ENCODE data around the gene LRIG1. TPM values are rescaled to one million over a fixed set of nuclear protein-coding genes. Genes with fewer than 3 reads are reported as not detected.

LRIG1 gene
- total RNA-seq, 1 experiment from 2014 or later = 24.1 TPM

DNA sequence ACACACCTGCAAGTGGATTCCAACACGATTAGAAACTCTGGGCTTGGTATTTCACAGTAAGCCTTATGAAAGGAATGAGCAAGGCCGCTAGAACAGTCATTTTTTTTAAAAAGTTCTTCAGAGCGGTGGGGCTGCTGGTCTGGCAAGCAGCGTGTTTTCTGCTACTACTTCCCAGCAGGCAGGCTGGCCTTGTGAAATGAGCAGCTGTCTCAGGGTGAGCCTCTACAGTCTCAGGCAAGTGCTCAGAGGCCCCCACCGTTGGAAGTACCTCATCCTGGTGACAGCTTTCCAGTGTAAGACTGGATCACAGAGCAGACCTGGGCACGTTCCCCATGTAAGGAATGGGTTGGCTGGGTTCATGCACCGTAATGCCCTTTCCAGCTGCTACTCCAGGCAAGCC is 119.2 kb downstream of the LRIG1 start:
- intact Hi-C loops (cut with micrococcal nuclease; ENCODE audit: unreplicated experiment) = no loop called here
- Histone ChIP-seq H3K27me3 (replicated peaks; ENCODE audit: insufficient read depth, low read depth, low read length, poor library complexity) (no peaks in the 10 kb centered on the region), H3K4me3 (ENCODE audit: low read depth, low read length, poor library complexity, severe bottlenecking) (no peak overlapping the region), H3K9me3 (ENCODE audit: low read depth, low read length, poor library complexity, severe bottlenecking) (no peaks in the 10 kb centered on the region), H3K4me1 (ENCODE audit: insufficient read depth, low read length, poor library complexity, severe bottlenecking) (no peaks in the 10 kb centered on the region), H3K27ac (ENCODE audit: low read depth, low read length, poor library complexity, severe bottlenecking) (no peak overlapping the region), H3K36me3 (ENCODE audit: insufficient read depth, low read length, poor library complexity, severe bottlenecking) (peaks cover 43% of the 10 kb centered on the region)
- DNase-seq (ENCODE audit: low spot score) = no peak
- CTCF ChIA-PET = no interaction called here
- TF ChIP-seq EZH2 (IDR thresholded peaks at IDR 0.05; ENCODE audit: borderline replicate concordance, low read depth, low read length, poor library complexity, severe bottlenecking) = no peak
- TF ChIP-seq, protein P1, sequence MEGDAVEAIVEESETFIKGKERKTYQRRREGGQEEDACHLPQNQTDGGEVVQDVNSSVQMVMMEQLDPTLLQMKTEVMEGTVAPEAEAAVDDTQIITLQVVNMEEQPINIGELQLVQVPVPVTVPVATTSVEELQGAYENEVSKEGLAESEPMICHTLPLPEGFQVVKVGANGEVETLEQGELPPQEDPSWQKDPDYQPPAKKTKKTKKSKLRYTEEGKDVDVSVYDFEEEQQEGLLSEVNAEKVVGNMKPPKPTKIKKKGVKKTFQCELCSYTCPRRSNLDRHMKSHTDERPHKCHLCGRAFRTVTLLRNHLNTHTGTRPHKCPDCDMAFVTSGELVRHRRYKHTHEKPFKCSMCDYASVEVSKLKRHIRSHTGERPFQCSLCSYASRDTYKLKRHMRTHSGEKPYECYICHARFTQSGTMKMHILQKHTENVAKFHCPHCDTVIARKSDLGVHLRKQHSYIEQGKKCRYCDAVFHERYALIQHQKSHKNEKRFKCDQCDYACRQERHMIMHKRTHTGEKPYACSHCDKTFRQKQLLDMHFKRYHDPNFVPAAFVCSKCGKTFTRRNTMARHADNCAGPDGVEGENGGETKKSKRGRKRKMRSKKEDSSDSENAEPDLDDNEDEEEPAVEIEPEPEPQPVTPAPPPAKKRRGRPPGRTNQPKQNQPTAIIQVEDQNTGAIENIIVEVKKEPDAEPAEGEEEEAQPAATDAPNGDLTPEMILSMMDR (conservative IDR thresholded peaks at IDR 0.05; ENCODE audit: low read depth, low read length) = no peak
- no TSS peak for BruUV-seq (replicated peaks)
- POLR2A ChIA-PET (ENCODE audit: low non-redundant PET) = no interaction called here

GRCh38 chr3:66380200-66380932 is 120.5 kb downstream of the LRIG1 start:
- Histone ChIP-seq H3K9me3 (ENCODE audit: low read depth, low read length, poor library complexity, severe bottlenecking) (no peaks in the 10 kb centered on the region), H3K27ac (ENCODE audit: low read depth, low read length, poor library complexity, severe bottlenecking) (no peak overlapping the region), H3K4me1 (ENCODE audit: insufficient read depth, low read length, poor library complexity, severe bottlenecking) (no peaks in the 10 kb centered on the region), H3K4me3 (ENCODE audit: low read depth, low read length, poor library complexity, severe bottlenecking) (no peak overlapping the region), H3K27me3 (replicated peaks; ENCODE audit: insufficient read depth, low read depth, low read length, poor library complexity) (no peaks in the 10 kb centered on the region), H3K36me3 (ENCODE audit: insufficient read depth, low read length, poor library complexity, severe bottlenecking) (peaks cover 37% of the 10 kb centered on the region)
- ChIA-PET POLR2A (ENCODE audit: low non-redundant PET) (no interaction called here), CTCF (no interaction called here)
- intact Hi-C loops (cut with micrococcal nuclease; ENCODE audit: unreplicated experiment) = no loop called here
- BruUV-seq (replicated peaks) = no TSS peak
- TF ChIP-seq, protein P1 (conservative IDR thresholded peaks at IDR 0.05; ENCODE audit: low read depth, low read length) = no peak
- TF ChIP-seq EZH2 (IDR thresholded peaks at IDR 0.05; ENCODE audit: borderline replicate concordance, low read depth, low read length, poor library complexity, severe bottlenecking) = no peak
- DNase-seq (ENCODE audit: low spot score) = no peak

DNA sequence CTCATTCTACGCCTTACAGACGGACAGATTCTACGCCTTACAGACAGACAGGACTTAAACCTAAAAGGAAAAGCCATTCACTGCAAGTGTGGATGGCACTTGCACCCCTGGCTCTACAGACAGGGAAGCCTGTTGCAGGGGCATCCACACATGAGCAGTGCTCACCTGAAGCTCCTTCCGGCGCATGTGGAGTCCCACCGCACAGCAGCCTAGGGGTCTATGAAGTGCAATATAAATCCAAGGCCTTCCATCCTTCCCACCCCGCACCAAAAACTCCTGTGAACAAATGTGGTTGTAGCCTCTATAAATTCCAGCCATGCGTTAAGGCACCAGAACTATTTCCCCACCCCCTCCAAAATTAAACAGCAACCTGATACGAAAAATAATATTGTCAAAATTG is 121.3 kb downstream of the LRIG1 start:
- peaks cover 29% of the 10 kb centered on the region for H3K36me3 ChIP-seq (ENCODE audit: insufficient read depth, low read length, poor library complexity, severe bottlenecking)
- no peaks in the 10 kb centered on the region for H3K27me3 ChIP-seq (replicated peaks; ENCODE audit: insufficient read depth, low read depth, low read length, poor library complexity)
- BruUV-seq (replicated peaks) = no TSS peak
- TF ChIP-seq, protein P1 (conservative IDR thresholded peaks at IDR 0.05; ENCODE audit: low read depth, low read length) = no peak
- no peak for TF ChIP-seq EZH2 (IDR thresholded peaks at IDR 0.05; ENCODE audit: borderline replicate concordance, low read depth, low read length, poor library complexity, severe bottlenecking)
- H3K4me3 ChIP-seq (ENCODE audit: low read depth, low read length, poor library complexity, severe bottlenecking) = no peak overlapping the region
- intact Hi-C loops (cut with micrococcal nuclease; ENCODE audit: unreplicated experiment) = no loop called here
- CTCF ChIA-PET = no interaction called here
- POLR2A ChIA-PET (ENCODE audit: low non-redundant PET) = no interaction called here
- no peaks in the 10 kb centered on the region for H3K9me3 ChIP-seq (ENCODE audit: low read depth, low read length, poor library complexity, severe bottlenecking)
- no peak overlapping the region for H3K27ac ChIP-seq (ENCODE audit: low read depth, low read length, poor library complexity, severe bottlenecking)
- DNase-seq (ENCODE audit: low spot score) = no peak
- no peaks in the 10 kb centered on the region for H3K4me1 ChIP-seq (ENCODE audit: insufficient read depth, low read length, poor library complexity, severe bottlenecking)

Measured in A673 (cell line).